Endometrial microvascular endothelial cells (primary cell): Measurements from ENCODE around the gene ZNRF3. TPM values are rescaled to one million over a fixed set of nuclear protein-coding genes. Genes with fewer than 3 reads are reported as not detected.
"Not testable (repeated sequence)": the region's sequence is repeated elsewhere in the genome, so short reads cannot be mapped to it uniquely, and the experiment has no call there.

Source experiments
- in situ Hi-C: cut with HindIII; loops from 2 replicates; pipeline ENCODE4 v1.10.0; 2017; ENCODE audit warnings: low sequenced_read_pairs, low pct_unique_long_range_greater_than_20kb; ENCODE audit errors: inconsistent ontology term
- total RNA-seq: library from RNA; depleted of rRNA; stranded (reverse); fragments of >200 nt; gene quantifications from one replicate; pipeline ENCODE4 v1.2.3, GENCODE V29; 2015; ENCODE audit errors: inconsistent ontology term

ZNRF3 gene
- total RNA-seq, 1 donor from 2014 or later: 8.2 TPM

- in situ Hi-C loops: no loop called here
Measured at GRCh38 chr22:28903080-28903479, 19.7 kb downstream of the ZNRF3 start.

- in situ Hi-C loops: no loop called here
Measured at GRCh38 chr22:28903729-28904128, 20.4 kb downstream of the ZNRF3 start.

- in situ Hi-C loops: no loop called here
Measured at GRCh38 chr22:28904211-28904896, 21.0 kb downstream of the ZNRF3 start.

- in situ Hi-C loops: no loop called here
Measured at GRCh38 chr22:28905256-28905832, 22.0 kb downstream of the ZNRF3 start.

GRCh38 chr22:28906312-28906711 is 22.9 kb downstream of the ZNRF3 start:
- in situ Hi-C loops: no loop called here

- in situ Hi-C loops: no loop called here
Measured at GRCh38 chr22:28907311-28908008, 24.1 kb downstream of the ZNRF3 start.

- in situ Hi-C loops: not testable (repeated sequence)
Measured at GRCh38 chr22:28908810-28909209, 25.4 kb downstream of the ZNRF3 start.

GRCh38 chr22:28909375-28909774 is 26.0 kb downstream of the ZNRF3 start:
- in situ Hi-C loops: no loop called here

GRCh38 chr22:28910569-28911303 is 27.4 kb downstream of the ZNRF3 start:
- in situ Hi-C loops: no loop called here

GRCh38 chr22:28911304-28911690 is 27.9 kb downstream of the ZNRF3 start:
- in situ Hi-C loops: no loop called here

GRCh38 chr22:28911777-28912669 is 28.7 kb downstream of the ZNRF3 start:
- in situ Hi-C loops: no loop called here

GRCh38 chr22:28914201-28914600 is 30.8 kb downstream of the ZNRF3 start:
- in situ Hi-C loops: no loop called here

GRCh38 chr22:28915969-28916368 is 32.6 kb downstream of the ZNRF3 start:
- in situ Hi-C loops: no loop called here

- in situ Hi-C loops: no loop called here
Measured at GRCh38 chr22:28917747-28918549, 34.6 kb downstream of the ZNRF3 start.

- in situ Hi-C loops: no loop called here
Measured at GRCh38 chr22:28918550-28919271, 35.3 kb downstream of the ZNRF3 start.

GRCh38 chr22:28920757-28921584 is 37.6 kb downstream of the ZNRF3 start:
- in situ Hi-C loops: no loop called here

- in situ Hi-C loops: no loop called here
Measured at GRCh38 chr22:28921585-28921879, 38.2 kb downstream of the ZNRF3 start.
